HG02642 (cell line): Measurements from ENCODE around the gene CKAP5.
"Not testable (repeated sequence)": the region's sequence is repeated elsewhere in the genome, so short reads cannot be mapped to it uniquely, and the experiment has no call there.

Source experiments
- ATAC-seq: cut with Tn5 transposase; IDR thresholded peaks from one replicate; pipeline ENCODE4 v1.9.1; 2021; ENCODE audit warnings: mild to moderate bottlenecking; ENCODE audit not compliant: unreplicated experiment, poor library complexity

The CKAP5 gene

DNA sequence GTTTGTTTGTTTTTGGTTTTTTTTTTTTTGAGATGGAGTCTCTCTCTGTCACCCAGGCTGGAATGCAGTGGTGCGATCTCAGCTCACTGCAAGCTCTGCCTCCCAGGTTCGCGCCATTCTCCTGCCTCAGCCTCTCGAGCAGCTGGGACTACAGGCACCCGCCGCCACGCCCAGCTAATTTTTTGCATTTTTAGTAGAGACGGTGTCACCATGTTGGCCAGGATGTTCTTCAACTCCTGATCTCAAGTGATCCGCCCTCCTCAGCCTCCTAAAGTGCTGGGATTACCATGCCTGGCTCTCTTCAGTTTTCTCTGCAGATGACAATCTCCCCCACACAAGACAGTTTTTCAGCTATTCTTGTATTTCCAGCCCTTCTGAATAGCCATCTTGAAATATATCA is 136.7 kb downstream of the CKAP5 start:
- ATAC-seq = not testable (repeated sequence)

DNA sequence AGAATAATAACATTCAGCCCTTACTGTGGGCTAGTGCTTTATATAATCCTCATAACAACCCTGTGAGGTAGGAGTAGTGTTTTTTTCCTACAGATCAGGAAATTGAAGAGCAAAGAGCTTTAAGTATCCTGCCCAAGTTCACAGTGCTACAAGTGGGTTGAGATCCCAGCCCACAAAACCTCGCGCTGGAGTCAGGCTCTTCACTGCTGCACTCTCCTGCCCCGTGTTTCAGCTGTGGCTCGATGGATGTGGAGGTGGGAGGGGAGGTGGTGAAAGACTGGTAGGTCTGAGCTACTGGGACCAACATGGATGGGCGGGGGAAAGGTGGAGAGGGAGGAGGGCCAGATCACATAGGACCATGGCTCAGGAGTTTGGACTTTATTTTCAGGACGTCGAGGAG is 139.2 kb downstream of the CKAP5 start:
- no peak for ATAC-seq

DNA sequence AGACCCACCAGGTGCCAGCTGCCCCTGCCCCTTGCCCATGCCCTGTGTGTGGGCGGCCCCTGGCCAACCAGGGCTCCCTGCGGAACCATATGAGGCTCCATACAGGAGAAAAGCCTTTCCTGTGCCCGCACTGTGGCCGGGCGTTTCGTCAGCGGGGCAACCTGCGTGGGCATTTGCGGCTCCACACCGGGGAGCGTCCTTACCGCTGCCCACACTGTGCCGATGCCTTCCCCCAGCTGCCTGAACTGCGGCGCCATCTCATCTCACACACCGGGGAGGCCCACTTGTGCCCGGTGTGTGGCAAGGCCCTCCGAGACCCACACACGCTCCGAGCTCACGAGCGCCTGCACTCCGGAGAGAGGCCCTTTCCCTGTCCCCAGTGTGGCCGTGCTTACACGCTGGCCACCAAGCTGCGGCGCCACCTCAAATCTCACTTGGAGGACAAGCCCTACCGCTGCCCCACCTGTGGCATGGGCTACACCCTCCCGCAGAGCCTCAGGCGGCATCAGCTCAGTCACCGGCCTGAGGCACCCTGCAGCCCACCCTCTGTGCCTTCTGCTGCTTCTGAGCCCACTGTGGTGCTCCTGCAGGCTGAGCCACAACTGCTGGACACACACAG is 140.9 kb downstream of the CKAP5 start:
- no peak for ATAC-seq

DNA sequence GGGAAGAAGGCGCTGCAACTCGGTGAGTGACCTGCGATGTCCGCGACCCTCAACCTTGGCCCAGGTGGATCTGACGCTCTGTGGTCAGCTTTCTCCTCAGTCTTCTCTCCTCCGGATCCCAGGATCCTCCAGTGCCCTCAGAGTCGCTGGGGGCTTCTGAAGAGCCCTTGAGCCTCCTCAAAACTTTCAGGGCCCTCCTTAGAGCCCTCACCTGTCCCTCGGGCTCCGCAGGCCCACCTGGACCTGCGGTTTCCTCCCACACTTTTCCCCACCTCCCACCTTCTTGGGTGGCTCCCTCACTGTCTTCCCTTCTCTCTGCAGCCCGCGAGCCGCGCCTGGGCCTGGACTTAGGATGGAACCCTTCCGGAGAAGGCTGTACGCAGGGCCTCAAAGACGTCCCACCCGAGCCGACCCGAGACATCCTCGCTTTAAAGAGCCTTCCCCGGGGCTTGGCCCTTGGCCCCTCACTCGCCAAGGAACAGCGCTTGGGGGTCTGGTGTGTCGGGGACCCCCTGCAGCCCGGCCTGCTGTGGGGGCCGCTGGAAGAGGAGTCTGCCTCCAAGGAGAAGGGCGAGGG is 144.9 kb downstream of the CKAP5 start:
- ATAC-seq = no peak

DNA sequence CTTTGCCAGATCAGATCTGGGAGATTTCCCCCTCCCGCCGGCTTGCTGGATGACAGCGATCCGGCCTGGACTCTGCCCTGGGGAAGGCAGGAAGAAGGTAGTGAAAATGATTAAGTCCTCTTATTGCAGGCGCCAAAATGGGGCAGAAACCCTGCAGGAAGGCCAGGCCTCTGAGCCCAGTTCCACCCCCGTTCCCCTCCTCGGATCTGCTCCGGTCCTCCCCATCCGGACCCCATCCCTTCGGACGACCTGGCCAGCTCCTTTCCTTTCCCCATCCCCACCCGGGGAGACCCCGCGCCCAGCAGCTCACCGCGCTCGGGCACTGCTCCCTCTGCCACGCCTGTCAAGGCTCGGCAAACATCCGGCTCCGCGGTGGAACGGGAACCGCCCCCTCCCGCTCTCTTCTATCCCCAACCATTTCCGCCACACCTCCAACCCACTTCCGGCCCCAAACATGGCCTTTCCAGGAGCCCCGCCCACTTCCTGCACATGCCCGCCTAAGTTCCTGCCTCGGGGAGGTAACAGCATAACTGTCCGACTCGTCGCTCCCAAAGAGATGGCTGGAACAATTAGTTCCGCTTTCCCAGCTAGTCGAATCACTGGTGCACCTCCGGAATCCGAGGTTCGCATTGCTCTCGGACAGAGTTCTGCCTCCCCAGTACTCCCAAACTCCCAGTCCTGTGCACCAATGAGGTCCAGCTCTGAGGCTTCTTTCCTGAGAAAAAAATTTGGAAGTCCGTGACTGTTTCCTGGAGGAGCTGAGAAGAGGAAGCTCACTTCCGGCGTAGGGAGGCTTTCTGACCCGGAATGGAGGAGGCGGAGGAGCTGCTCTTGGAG is 145.6 kb downstream of the CKAP5 start, which contains the start of the genes ARHGAP1 and ZNF408:
Gene ARHGAP1, minus strand, starts transcription at position 379 of the 837 bp plus-strand sequence. CDS start 4,512 bp downstream, outside the sequence.
Gene ZNF408, plus strand, starts transcription at position 791 of the 837 bp plus-strand sequence. Its CDS starts 17 bp downstream, at position 808.
- peak; percentile 91 for ATAC-seq

DNA sequence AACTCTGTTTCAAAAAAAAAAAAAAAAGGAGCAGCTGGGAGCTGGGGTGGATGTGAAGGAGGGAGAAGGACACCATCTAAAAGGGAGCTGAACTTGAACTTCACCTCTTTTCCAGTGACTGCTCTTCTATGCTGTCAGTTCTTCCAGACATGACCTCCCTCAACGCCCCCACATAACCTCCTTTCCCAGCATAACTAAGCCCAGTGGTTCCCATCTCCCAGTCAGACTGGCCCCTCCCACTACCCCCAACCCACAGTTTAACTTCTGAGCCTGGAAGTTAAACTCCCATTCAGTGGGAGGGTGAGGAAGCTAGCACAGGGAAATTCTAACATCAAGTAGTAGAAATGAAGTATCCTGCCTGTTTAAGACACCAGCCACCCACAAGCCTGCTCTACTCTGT is 147.5 kb downstream of the CKAP5 start:
- no peak for ATAC-seq

DNA sequence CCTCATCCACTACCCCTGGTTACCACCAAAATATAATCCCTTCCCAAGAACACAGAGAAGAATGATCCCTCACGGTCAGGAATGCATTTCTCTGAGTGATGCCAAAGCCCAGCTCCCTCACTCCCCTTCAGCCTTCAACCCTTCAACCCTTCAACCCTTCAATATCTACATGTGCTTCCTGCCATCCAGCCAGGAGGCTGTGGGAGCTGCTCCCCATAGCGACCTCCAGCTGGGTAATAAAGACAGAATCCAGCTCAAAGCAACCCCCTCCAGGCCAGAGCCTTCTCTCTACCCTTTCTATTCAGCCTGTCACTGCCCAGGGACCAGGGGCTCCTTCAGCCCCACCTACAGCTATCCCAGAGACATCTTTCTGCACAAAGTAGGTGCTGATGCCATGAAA is 148.4 kb downstream of the CKAP5 start:
- ATAC-seq = no peak

DNA sequence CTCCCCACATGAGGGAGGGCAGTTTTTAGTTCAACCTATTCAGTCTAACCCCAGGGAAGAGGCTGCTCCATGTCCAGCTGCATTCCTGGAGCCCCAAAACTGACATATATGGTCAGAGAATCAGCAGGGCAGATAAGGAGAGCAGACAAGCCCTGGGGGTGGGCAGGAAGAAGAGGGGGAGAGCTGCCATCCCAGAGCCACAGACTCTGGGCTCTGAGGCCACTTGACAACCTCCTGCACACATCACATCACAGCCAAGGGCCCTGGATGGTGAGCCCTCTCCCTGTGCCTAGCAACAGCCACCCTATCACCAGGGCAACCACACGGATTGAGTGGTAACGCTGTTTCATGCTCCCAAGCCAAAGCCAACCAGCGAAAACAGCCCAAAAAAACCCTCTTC is 148.8 kb downstream of the CKAP5 start:
- ATAC-seq = no peak

DNA sequence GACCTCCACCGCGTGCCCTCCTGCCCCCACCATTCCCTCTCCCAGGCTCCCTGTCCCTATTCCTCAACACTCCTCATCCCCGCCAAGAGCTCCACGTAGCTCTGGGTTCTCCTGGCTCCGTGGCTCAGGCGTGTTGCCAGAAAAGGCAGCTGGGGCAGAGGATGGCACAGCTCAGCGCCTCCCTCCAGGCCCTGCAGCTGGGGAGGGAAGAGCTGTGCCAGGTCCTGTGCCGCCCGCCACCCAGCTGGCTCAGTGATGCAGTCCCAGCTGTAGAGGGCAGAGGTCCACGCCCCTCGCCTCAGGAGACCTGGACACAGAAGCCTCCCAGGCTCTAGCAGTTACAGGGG is 149.9 kb downstream of the CKAP5 start:
- no peak for ATAC-seq

DNA sequence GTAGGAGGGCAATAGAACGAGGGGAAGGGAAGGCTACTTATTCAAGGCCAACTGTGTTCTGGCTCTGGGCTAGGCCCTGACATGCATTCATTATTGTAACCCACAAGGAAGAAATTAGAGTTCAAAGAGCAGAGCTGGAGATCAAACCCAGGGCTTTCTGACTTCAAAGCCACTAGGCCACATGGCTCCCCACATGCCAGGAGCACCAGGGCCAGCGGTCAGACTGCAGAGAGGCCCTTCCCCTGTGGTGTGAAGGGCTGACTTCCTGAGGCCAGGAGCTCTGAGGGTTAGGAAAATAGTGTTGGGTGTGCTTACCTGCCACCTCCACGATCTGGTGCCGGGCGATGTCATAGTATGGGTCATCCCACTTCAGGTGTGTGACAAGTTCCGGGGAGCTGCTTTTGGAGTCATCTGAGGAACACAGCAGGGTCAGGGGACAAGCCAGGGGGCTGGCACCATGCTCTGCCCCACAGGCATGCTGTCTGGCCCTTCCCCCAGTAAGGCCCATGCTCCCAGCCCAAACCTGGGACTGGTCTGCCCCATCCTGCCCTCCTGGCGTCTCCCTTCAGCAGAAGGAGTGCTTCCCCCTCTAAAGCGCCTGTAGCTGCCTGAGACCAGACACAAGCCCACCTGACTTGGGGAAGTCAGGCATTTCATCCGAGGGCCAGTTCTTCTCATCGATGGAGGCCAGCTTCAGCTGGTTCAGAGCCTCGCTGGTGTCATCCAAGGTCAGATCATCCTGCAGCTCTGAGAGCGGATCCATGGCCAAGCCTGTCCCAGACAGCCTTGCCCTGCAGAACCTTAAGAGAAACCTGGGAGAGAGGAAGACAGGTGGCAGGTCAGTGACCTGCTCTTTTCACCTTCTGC is 150.5 kb downstream of the CKAP5 start:
- ATAC-seq = no peak

DNA sequence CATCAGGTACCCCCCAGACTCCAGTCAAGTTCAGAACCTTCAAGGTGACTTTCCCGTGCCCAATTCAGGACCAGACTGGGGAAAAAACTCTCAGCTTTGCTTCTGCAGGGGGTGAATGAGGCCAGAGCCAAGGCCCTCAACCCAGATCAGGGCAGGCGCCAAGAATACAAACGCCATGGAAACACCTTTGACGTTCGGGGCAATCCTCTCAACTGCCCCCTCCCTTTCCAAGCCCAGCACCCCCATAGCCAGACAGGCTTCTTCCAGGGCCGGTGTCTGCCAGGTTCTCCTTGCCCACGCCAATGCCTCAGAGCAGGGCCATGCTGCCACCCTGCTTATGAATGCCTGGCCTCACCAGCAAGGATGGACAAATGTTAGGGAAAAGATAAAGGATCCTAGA is 151.5 kb downstream of the CKAP5 start:
- ATAC-seq = no peak

DNA sequence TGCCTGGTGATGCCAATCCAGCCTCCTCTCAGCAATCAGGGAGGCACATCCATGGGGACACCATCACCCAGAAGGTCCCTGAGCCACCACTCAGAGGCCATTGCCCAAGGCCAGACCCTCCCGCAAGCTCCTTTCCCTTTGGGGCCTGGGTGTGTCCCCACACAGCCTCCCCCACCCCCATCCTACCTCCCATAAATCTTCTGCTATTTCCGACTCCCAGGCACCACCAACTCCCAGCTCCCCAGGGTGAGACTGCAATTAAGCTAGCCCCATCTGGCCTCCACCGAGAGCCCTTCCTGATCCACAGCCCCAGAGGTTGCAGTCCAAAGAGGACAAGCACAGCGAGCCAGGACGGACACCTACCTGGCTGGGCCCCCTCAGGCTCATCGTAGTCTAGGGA is 152.0 kb downstream of the CKAP5 start:
- no peak for ATAC-seq

DNA sequence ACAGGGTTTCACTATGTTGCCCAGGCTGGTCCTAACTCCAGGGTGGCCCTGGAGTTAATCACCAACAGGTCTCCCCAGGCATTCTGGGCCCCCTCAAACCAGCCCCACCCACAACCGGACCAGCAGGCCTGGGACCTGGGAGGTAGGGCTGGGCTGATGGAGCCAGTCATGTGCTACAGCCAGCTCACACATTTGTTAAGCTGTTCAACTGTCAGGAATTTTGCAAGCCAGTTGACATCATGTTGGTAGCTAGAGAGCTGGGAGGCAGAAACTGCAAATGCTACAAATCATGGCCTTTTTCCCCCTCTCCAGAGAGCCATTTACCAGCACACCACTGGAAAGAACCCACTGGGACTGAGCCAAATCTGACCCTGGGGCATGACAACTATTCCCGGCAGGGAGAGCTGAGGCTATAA is 152.5 kb downstream of the CKAP5 start:
- no peak for ATAC-seq
